ENCODE measurements around the gene USP7. TPM values are rescaled to one million over a fixed set of nuclear protein-coding genes. Genes with fewer than 3 reads are reported as not detected.
"Not testable (repeated sequence)": the region's sequence is repeated elsewhere in the genome, so short reads cannot be mapped to it uniquely, and the experiment has no call there.

USP7 gene
- total and polyA plus RNA-seq, 9 donors, result 28.1 to 104 (median 86.3) TPM

- DNase-seq, result no peak
Measured at GRCh38 chr16:8880839-8881510, 82.7 kb downstream of the USP7 start.

DNA sequence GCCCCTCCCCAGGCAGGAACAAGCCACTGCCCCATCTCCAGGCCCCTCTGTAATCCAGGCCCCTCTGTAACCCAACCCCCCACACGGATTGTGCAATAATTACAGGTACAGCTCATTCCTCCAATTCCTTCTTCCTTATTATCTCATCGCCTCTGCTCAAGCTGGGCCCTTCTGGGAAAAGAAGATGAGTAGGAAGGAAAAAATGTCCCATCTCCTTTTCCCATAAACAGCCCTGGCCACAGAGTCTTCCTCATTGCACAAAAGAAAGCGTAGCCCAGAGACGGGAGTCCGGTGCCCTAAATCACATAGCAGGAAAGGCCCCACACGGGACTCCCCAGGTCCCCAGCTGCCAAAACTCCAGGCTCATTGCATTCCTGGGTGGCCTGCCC, 85.2 kb downstream of the USP7 start:
- H3K9me3 ChIP-seq, result no peaks in the 10 kb centered on the region
- no peaks in the 10 kb centered on the region for H3K36me3 ChIP-seq
- H3K4me3 ChIP-seq, result no peak overlapping the region
- TF ChIP-seq, protein P1, sequence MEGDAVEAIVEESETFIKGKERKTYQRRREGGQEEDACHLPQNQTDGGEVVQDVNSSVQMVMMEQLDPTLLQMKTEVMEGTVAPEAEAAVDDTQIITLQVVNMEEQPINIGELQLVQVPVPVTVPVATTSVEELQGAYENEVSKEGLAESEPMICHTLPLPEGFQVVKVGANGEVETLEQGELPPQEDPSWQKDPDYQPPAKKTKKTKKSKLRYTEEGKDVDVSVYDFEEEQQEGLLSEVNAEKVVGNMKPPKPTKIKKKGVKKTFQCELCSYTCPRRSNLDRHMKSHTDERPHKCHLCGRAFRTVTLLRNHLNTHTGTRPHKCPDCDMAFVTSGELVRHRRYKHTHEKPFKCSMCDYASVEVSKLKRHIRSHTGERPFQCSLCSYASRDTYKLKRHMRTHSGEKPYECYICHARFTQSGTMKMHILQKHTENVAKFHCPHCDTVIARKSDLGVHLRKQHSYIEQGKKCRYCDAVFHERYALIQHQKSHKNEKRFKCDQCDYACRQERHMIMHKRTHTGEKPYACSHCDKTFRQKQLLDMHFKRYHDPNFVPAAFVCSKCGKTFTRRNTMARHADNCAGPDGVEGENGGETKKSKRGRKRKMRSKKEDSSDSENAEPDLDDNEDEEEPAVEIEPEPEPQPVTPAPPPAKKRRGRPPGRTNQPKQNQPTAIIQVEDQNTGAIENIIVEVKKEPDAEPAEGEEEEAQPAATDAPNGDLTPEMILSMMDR (IDR thresholded peaks at IDR 0.05), result no peak
- no peak for TF ChIP-seq POLR2A (IDR thresholded peaks at IDR 0.05)
- TF ChIP-seq EP300 (IDR thresholded peaks at IDR 0.05), result no peak
- no peak for DNase-seq
- 20 to 45% (median 42%) methylated on average over 6 of the region's 6 CpGs for WGBS, 3 donors
- no peaks in the 10 kb centered on the region for H3K27me3 ChIP-seq
- no peak overlapping the region for H3K27ac ChIP-seq
- peaks cover 1% of the 10 kb centered on the region for H3K4me1 ChIP-seq (ENCODE audit: insufficient read depth)
- intact Hi-C loops (cut with DNase I), result loop anchor here in 1 of 4 donors (5.0 kb wide), 1 partner anchor 81 kb away; the partner anchor contains the start of genes PMM2 and TMEM186

More at GRCh38 chr16:8880839-8881510, 82.7 kb downstream of the USP7 start:
- H3K27me3 ChIP-seq, result no peaks in the 10 kb centered on the region
- peaks cover 1% of the 10 kb centered on the region for H3K4me1 ChIP-seq (ENCODE audit: insufficient read depth)
- H3K36me3 ChIP-seq, result no peaks in the 10 kb centered on the region
- no peak for TF ChIP-seq EP300 (IDR thresholded peaks at IDR 0.05)
- TF ChIP-seq POLR2A (IDR thresholded peaks at IDR 0.05), result no peak
- TF ChIP-seq, protein P1 (IDR thresholded peaks at IDR 0.05), result no peak
- 84 to 91% (median 90%) methylated on average over 8 of the region's 8 CpGs for WGBS, 3 donors
- no peak overlapping the region for H3K27ac ChIP-seq
- intact Hi-C loops (cut with DNase I), result loop anchor here (1.0 to 10.0 kb wide), 6 partner anchors 219 to 316 kb away; no protein-coding TSS in a partner anchor
- H3K4me3 ChIP-seq, result no peak overlapping the region
- no peaks in the 10 kb centered on the region for H3K9me3 ChIP-seq

DNA sequence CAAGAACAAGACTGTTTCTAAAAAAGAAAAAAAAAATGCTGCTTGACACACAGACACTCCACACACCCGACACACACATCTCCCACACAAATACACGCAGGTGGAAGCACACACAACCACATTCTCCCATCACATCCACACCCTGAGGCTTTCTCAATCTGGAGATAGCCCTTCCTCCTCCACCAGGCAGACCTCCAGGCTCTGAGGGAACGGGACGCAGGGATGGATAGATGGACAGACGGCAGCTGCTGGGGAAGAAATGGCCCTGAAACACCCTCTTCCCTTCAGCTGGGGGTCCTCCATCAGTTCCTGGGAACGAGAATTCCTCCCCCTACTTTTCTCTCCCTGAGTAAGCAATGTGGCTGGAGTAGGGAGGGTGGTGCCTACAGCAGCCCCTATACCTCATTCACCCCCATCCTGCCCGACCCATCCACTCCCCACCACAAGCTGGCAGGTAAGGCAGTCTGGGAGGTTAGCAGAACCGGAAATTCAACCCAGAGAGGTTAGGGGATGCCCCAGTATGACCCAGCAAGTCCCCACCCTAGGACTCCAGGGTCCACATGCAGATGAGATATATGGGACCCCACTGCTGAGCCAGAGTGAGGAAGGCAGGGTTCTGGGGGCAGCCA, 85.7 kb downstream of the USP7 start:
- TF ChIP-seq POLR2A (IDR thresholded peaks at IDR 0.05) (no peak), EP300 (IDR thresholded peaks at IDR 0.05) (no peak)
- TF ChIP-seq, protein P1 (IDR thresholded peaks at IDR 0.05), result no peak
- Histone ChIP-seq H3K27ac (no peak overlapping the region), H3K4me1 (ENCODE audit: insufficient read depth) (peaks cover 1% of the 10 kb centered on the region), H3K27me3 (no peaks in the 10 kb centered on the region), H3K9me3 (no peaks in the 10 kb centered on the region), H3K4me3 (no peak overlapping the region), H3K36me3 (no peaks in the 10 kb centered on the region)
- DNase-seq, result no peak
- 45 to 62% (median 51%) methylated on average over 8 of the region's 8 CpGs for WGBS, 3 donors
- intact Hi-C loops (cut with DNase I), result loop anchor here in 1 of 4 donors (5.0 kb wide), 1 partner anchor 81 kb away; the partner anchor contains the start of genes PMM2 and TMEM186

- H3K27ac ChIP-seq; H3K36me3 ChIP-seq; H3K27me3 ChIP-seq; H3K4me3 ChIP-seq; H3K9me3 ChIP-seq; H3K4me1 ChIP-seq (ENCODE audit: insufficient read depth); DNase-seq: not testable (repeated sequence)
- WGBS, 3 donors, result 73 to 82% (median 80%) methylated on average over 7 of the region's 7 CpGs
- intact Hi-C loops (cut with DNase I), result loop anchor here in 1 of 4 donors (5.0 kb wide), 1 partner anchor 78 kb away; the partner anchor contains the start of genes PMM2 and TMEM186
Measured at GRCh38 chr16:8875317-8875716, 88.4 kb downstream of the USP7 start.

GRCh38 chr16:8874388-8874787, 89.3 kb downstream of the USP7 start:
- no peak for DNase-seq
- H3K27ac ChIP-seq, result no peak overlapping the region
- no peak for TF ChIP-seq EP300 (IDR thresholded peaks at IDR 0.05)
- no peak for TF ChIP-seq POLR2A (IDR thresholded peaks at IDR 0.05)
- TF ChIP-seq, protein P1 (IDR thresholded peaks at IDR 0.05), result no peak
- WGBS, 3 donors, result 29 to 31% (median 29%) methylated on average over 6 of the region's 6 CpGs
- peaks cover 3% of the 10 kb centered on the region for H3K4me1 ChIP-seq (ENCODE audit: insufficient read depth)
- intact Hi-C loops (cut with DNase I), result loop anchor here in 1 of 4 donors (5.0 kb wide), 1 partner anchor 77 kb away; the partner anchor contains the start of genes PMM2 and TMEM186
- no peaks in the 10 kb centered on the region for H3K9me3 ChIP-seq
- no peaks in the 10 kb centered on the region for H3K36me3 ChIP-seq
- H3K4me3 ChIP-seq, result no peak overlapping the region
- no peaks in the 10 kb centered on the region for H3K27me3 ChIP-seq

DNA sequence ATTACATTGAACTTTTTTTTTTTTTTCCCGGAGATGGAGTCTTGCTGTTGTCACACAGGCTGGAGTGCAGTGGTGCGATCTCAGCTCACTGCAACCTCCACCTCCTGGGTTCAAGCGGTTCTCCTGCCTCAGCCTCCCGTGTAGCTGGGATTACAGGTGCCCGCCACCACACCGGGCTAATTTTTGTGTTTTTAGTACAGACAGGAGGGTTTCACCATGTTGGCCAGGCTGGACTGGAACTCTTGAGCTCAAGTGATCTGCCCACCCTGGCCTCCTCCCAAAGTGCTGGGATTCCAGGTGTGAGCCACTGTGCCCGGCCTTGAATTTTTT, 89.9 kb downstream of the USP7 start:
- not testable (repeated sequence) for DNase-seq; H3K27me3 ChIP-seq; H3K4me3 ChIP-seq; H3K4me1 ChIP-seq (ENCODE audit: insufficient read depth); H3K9me3 ChIP-seq; H3K27ac ChIP-seq; H3K36me3 ChIP-seq
- WGBS, 3 donors, result 92 to 94% (median 92%) methylated on average over 7 of the region's 7 CpGs
- intact Hi-C loops (cut with DNase I), result loop anchor here in 1 of 4 donors (5.0 kb wide), 1 partner anchor 77 kb away; the partner anchor contains the start of genes PMM2 and TMEM186

Measured in ovary (tissue), 9 donors.